ENCODE results near the gene FAM78A.

DNA sequence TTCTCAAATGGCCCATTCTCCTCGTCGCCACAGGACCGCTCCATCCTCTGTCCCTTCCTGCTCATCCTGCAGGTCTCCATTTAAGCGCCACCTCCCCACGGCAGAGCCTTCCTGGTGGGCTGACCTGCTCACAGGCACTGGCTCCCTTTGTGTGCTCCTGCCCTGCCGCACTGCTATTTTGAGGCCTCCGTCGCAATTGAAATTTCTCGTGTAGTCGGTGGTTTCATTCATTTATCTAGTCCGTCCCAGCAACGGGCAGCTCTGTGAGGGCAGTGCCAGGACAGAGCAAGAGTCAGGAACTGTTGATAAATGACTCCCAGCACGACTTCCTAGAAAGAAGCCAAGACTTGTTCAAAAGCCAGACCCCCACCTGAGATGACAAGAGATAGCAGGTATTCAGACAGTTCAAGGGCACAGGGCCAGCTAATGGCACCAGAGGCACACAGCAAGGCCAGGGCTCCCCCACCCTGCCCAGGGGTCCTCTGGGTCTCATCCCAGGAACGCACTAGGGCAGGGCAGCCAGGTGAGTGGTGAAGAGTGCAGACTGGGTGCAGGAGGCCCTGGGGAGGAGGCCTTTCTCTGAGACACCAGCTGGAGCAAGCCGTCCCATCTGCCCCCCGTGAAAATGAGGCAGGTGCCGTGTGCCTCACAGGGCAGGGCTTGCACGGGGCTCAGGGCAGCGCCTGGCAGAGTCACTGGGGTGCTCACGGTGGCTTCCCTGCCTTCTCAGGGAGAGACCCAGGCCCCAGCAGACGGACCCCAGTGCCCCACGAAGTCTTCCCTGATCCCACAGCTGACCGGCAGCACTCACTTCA is 36.9 kb downstream of the FAM78A start:
- TF ChIP-seq, protein P1, sequence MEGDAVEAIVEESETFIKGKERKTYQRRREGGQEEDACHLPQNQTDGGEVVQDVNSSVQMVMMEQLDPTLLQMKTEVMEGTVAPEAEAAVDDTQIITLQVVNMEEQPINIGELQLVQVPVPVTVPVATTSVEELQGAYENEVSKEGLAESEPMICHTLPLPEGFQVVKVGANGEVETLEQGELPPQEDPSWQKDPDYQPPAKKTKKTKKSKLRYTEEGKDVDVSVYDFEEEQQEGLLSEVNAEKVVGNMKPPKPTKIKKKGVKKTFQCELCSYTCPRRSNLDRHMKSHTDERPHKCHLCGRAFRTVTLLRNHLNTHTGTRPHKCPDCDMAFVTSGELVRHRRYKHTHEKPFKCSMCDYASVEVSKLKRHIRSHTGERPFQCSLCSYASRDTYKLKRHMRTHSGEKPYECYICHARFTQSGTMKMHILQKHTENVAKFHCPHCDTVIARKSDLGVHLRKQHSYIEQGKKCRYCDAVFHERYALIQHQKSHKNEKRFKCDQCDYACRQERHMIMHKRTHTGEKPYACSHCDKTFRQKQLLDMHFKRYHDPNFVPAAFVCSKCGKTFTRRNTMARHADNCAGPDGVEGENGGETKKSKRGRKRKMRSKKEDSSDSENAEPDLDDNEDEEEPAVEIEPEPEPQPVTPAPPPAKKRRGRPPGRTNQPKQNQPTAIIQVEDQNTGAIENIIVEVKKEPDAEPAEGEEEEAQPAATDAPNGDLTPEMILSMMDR (conservative IDR thresholded peaks at IDR 0.05) = no peak
- TF ChIP-seq ZFX (IDR thresholded peaks at IDR 0.05) = no peak
